Loucy (cell line): Measurements from ENCODE around the gene RNU7-1.

Experiments used
- EZH2phosphoT487 ChIP-seq: fragments of 200-600 bp; IDR thresholded peaks from 2 replicates; pipeline ENCODE4 v1.6.1; 2018; ENCODE audit warnings: antibody characterized with exemption, mild to moderate bottlenecking, moderate library complexity, borderline replicate concordance
- TF ChIP-seq, protein P1 (sequence below): fragments of 200-600 bp; sonication (generic); conservative IDR thresholded peaks from 2 replicates; pipeline ENCODE4 v1.5.1; 2014; ENCODE audit warnings: mild to moderate bottlenecking, antibody characterized with exemption, low read length

DNA sequence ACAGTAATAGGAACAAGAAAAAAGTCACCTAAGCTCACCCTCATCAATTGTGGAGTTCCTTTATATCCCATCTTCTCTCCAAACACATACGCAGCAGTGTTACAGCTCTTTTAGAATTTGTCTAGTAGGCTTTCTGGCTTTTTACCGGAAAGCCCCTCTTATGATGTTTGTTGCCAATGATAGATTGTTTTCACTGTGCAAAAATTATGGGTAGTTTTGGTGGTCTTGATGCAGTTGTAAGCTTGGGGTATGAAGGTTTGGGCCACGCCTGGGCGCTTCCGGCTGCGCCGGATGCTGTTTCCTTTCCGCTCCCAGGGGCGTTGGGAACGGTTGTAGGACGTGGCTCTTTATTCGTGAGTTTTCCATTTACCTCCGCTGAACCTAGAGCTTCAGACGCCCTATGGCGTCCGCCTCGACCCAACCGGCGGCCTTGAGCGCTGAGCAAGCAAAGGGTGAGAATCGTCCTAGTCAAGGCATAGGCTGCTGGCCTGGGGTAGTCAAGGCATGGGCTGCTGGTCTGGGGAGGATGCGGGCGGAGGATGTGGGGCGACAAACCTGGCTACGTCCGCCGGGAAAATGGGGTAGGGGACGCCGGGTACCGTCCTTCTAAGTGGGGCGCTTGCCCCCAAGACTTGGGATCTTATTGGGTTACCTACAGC is at the start of gene RNU7-1, which contains the start of gene C12orf57:
- TF ChIP-seq, protein P1, sequence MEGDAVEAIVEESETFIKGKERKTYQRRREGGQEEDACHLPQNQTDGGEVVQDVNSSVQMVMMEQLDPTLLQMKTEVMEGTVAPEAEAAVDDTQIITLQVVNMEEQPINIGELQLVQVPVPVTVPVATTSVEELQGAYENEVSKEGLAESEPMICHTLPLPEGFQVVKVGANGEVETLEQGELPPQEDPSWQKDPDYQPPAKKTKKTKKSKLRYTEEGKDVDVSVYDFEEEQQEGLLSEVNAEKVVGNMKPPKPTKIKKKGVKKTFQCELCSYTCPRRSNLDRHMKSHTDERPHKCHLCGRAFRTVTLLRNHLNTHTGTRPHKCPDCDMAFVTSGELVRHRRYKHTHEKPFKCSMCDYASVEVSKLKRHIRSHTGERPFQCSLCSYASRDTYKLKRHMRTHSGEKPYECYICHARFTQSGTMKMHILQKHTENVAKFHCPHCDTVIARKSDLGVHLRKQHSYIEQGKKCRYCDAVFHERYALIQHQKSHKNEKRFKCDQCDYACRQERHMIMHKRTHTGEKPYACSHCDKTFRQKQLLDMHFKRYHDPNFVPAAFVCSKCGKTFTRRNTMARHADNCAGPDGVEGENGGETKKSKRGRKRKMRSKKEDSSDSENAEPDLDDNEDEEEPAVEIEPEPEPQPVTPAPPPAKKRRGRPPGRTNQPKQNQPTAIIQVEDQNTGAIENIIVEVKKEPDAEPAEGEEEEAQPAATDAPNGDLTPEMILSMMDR = no peak
- no peak for TF ChIP-seq EZH2phosphoT487
